Peyer's patch (tissue), 4 donors: Measurements from ENCODE around the gene IGF1R.

ENCODE experiments used
- POLR2A ChIP-seq, 2 donors: fragments of 450-650 bp; IDR thresholded peaks; one replicate each; pipeline ENCODE4 v1.5.1; 2017; ENCODE audit warnings: antibody characterized with exemption in 2 of 2, mild to moderate bottlenecking in 2 of 2, moderate library complexity in 2 of 2
- TF ChIP-seq, protein P1 (sequence below), 6 experiments: fragments of 450-650 bp in 4 of 6; fragments of 200-600 bp in 2 of 6; sonication (generic) in 1 of 6; IDR thresholded peaks; one replicate each; pipeline ENCODE4 v1.5.1; 2017 to 2019; ENCODE audit warnings: antibody characterized with exemption in 6 of 6, mild to moderate bottlenecking in 3 of 6, moderate library complexity in 1 of 6

DNA sequence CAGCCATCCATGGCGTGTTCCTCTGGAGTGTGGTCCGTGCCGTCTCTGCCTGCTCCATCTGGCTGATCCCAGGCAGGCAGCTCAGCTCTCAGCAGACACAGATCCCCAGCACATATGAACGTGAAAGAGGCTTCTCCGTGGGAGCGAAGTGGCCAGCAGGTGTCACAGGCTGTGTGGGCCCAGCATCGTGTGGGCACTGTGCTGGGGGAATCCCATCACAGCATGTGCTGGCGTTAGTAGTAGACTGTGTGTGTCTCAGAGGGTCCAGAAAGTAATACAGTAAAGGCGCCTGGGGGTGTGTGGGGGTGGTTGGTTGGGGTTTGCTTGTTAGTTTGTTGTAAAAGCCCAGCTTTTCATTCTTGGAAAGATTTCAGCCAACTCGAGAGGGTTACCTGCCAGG, 147.6 kb downstream of the IGF1R start:
- TF ChIP-seq, protein P1, sequence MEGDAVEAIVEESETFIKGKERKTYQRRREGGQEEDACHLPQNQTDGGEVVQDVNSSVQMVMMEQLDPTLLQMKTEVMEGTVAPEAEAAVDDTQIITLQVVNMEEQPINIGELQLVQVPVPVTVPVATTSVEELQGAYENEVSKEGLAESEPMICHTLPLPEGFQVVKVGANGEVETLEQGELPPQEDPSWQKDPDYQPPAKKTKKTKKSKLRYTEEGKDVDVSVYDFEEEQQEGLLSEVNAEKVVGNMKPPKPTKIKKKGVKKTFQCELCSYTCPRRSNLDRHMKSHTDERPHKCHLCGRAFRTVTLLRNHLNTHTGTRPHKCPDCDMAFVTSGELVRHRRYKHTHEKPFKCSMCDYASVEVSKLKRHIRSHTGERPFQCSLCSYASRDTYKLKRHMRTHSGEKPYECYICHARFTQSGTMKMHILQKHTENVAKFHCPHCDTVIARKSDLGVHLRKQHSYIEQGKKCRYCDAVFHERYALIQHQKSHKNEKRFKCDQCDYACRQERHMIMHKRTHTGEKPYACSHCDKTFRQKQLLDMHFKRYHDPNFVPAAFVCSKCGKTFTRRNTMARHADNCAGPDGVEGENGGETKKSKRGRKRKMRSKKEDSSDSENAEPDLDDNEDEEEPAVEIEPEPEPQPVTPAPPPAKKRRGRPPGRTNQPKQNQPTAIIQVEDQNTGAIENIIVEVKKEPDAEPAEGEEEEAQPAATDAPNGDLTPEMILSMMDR (IDR thresholded peaks at IDR 0.05), result no peak
- TF ChIP-seq POLR2A (IDR thresholded peaks at IDR 0.05), result no peak
